SK-N-SH treated with all-trans-retinoic acid at 6 μM for 48 hours (cell line): ENCODE results near the gene COA8.

Experiments
- ATAC-seq: fragments of 200-7000 bp; cut with Tn5 transposase; 3 replicates; pipeline ENCODE4 v1.9.1; 2020; ENCODE audit warnings: mild to moderate bottlenecking, moderate library complexity
- ARNTL ChIP-seq: fragments of 450-650 bp; formaldehyde crosslinking; IDR thresholded peaks from 2 replicates; pipeline ENCODE4 v1.5.0; 2020; ENCODE audit warnings: low read depth, mild to moderate bottlenecking, moderate library complexity, borderline replicate concordance
- BACH2 ChIP-seq: fragments of 250-450 bp; sonication (Bioruptor Pico); IDR thresholded peaks from 2 replicates; pipeline ENCODE4 v1.9.0; 2021; ENCODE audit warnings: mild to moderate bottlenecking, borderline replicate concordance
- CREB5 ChIP-seq: fragments of 250-450 bp; sonication (Bioruptor Pico); IDR thresholded peaks from 2 replicates; pipeline ENCODE4 v1.5.1; 2020; ENCODE audit warnings: low read depth, mild to moderate bottlenecking, moderate library complexity
- CSDC2 ChIP-seq: fragments of 250-450 bp; sonication (Bioruptor Pico); IDR thresholded peaks from 2 replicates; pipeline ENCODE4 v1.5.0; 2020; ENCODE audit warnings: mild to moderate bottlenecking, moderate library complexity
- CSRNP3 ChIP-seq: fragments of 250-450 bp; sonication (Bioruptor Pico); IDR thresholded peaks from 2 replicates; pipeline ENCODE4 v1.5.1; 2021; ENCODE audit warnings: mild to moderate bottlenecking, moderate library complexity
- GLIS3 ChIP-seq: fragments of 250-450 bp; sonication (Bioruptor Pico); IDR thresholded peaks from 2 replicates; pipeline ENCODE4 v1.5.0; 2020; ENCODE audit warnings: mild to moderate bottlenecking, moderate library complexity
- ISL1 ChIP-seq: fragments of 250-450 bp; sonication (Bioruptor Pico); IDR thresholded peaks from 2 replicates; pipeline ENCODE4 v2.1.2; 2022; ENCODE audit warnings: mild to moderate bottlenecking, moderate library complexity
- OSR1 ChIP-seq: fragments of 250-450 bp; sonication (Bioruptor Pico); IDR thresholded peaks from 2 replicates; pipeline ENCODE4 v1.8.0; 2022; ENCODE audit warnings: moderate library complexity, mild to moderate bottlenecking, inconsistent platforms
- PATZ1 ChIP-seq: fragments of 250-450 bp; sonication (Bioruptor Pico); IDR thresholded peaks from 2 replicates; pipeline ENCODE4 v1.8.0; 2020; ENCODE audit warnings: mild to moderate bottlenecking, moderate library complexity, borderline replicate concordance
- POU6F1 ChIP-seq: fragments of 250-450 bp; sonication (Bioruptor Pico); IDR thresholded peaks from 2 replicates; pipeline ENCODE4 v1.8.0; 2021; ENCODE audit warnings: low read depth, mild to moderate bottlenecking, moderate library complexity, borderline replicate concordance
- PPARA ChIP-seq: fragments of 250-450 bp; sonication (Bioruptor Pico); IDR thresholded peaks from 2 replicates; pipeline ENCODE4 v1.5.0; 2020; ENCODE audit warnings: mild to moderate bottlenecking, borderline replicate concordance
- RARB ChIP-seq: fragments of 250-450 bp; sonication (Bioruptor Pico); IDR thresholded peaks from 2 replicates; pipeline ENCODE4 v1.8.0; 2021; ENCODE audit warnings: mild to moderate bottlenecking, moderate library complexity
- TOX ChIP-seq: fragments of 250-450 bp; sonication (Bioruptor Pico); IDR thresholded peaks from 2 replicates; pipeline ENCODE4 v1.8.0; 2021; ENCODE audit warnings: mild to moderate bottlenecking, moderate library complexity, borderline replicate concordance
- TSHZ2 ChIP-seq: fragments of 250-450 bp; sonication (Bioruptor Pico); IDR thresholded peaks from 2 replicates; pipeline ENCODE4 v1.5.0; 2020; ENCODE audit warnings: mild to moderate bottlenecking, moderate library complexity
- ZC3H10 ChIP-seq: fragments of 250-450 bp; sonication (Bioruptor Pico); IDR thresholded peaks from 2 replicates; pipeline ENCODE4 v1.5.1; 2021; ENCODE audit warnings: mild to moderate bottlenecking, moderate library complexity
- ZFP3 ChIP-seq: fragments of 250-450 bp; sonication (Bioruptor Pico); IDR thresholded peaks from 2 replicates; pipeline ENCODE4 v1.5.0; 2020; ENCODE audit warnings: mild to moderate bottlenecking, moderate library complexity
- ZFP30 ChIP-seq: fragments of 450-650 bp; formaldehyde crosslinking; IDR thresholded peaks from 2 replicates; pipeline ENCODE4 v1.5.0; 2022; ENCODE audit warnings: mild to moderate bottlenecking, moderate library complexity
- ZNF565 ChIP-seq: fragments of 450-650 bp; formaldehyde crosslinking; conservative IDR thresholded peaks from 2 replicates; pipeline ENCODE4 v1.5.0; 2020; ENCODE audit warnings: low read depth, mild to moderate bottlenecking, moderate library complexity
- ZNF70 ChIP-seq: fragments of 450-650 bp; formaldehyde crosslinking; IDR thresholded peaks from 2 replicates; pipeline ENCODE4 v1.5.0; 2020; ENCODE audit warnings: mild to moderate bottlenecking, moderate library complexity

The COA8 gene

GRCh38 chr14:103574707-103575285, 12.0 kb downstream of the COA8 start:
- ATAC-seq = no peak
- TF ChIP-seq GLIS3 (CRISPR knock-in tag) (no peak), CREB5 (CRISPR knock-in tag) (no peak), PPARA (no peak), PATZ1 (CRISPR knock-in tag) (no peak), TOX (CRISPR knock-in tag) (no peak), ZFP3 (CRISPR knock-in tag) (no peak), RARB (CRISPR knock-in tag) (no peak), POU6F1 (CRISPR knock-in tag) (no peak)
- TF ChIP-seq, all 23 proteins: peak for 0

- TF ChIP-seq ARNTL (CRISPR knock-in tag) = no peak
- ATAC-seq = peak; percentile 99
Measured at GRCh38 chr14:103576371-103577024, 13.7 kb downstream of the COA8 start.

- TF ChIP-seq CREB5 (CRISPR knock-in tag) = no peak
- no peak for TF ChIP-seq OSR1 (CRISPR knock-in tag)
- TF ChIP-seq ZFP30 (CRISPR knock-in tag) = no peak
- no peak for TF ChIP-seq ARNTL (CRISPR knock-in tag)
- no peak for TF ChIP-seq TOX (CRISPR knock-in tag)
- no peak for TF ChIP-seq ZNF70 (CRISPR knock-in tag)
- no peak for TF ChIP-seq PATZ1 (CRISPR knock-in tag)
- no peak for TF ChIP-seq GLIS3 (CRISPR knock-in tag)
- TF ChIP-seq CSRNP3 (CRISPR knock-in tag) = no peak
- no peak for TF ChIP-seq TSHZ2 (CRISPR knock-in tag)
- TF ChIP-seq ZFP3 (CRISPR knock-in tag) = no peak
- TF ChIP-seq POU6F1 (CRISPR knock-in tag) = no peak
- no peak for TF ChIP-seq ZNF565
- TF ChIP-seq ZC3H10 = no peak
- TF ChIP-seq RARB (CRISPR knock-in tag) = no peak
- no peak for TF ChIP-seq CSDC2 (CRISPR knock-in tag)
- no peak for TF ChIP-seq PPARA
- TF ChIP-seq ISL1 = no peak
- no peak for TF ChIP-seq BACH2 (CRISPR knock-in tag)
- TF ChIP-seq, all 23 proteins: peak for 0
- no peak for ATAC-seq
Measured at GRCh38 chr14:103578401-103579075, 15.8 kb downstream of the COA8 start.
